PC-3 (cell line): ENCODE data around the gene RELA. TPM values are rescaled to one million over a fixed set of nuclear protein-coding genes. Genes with fewer than 3 reads are reported as not detected.

Experiments used
- ATAC-seq: fragments of 200-7000 bp; cut with Tn5 transposase; 2 replicates; pipeline ENCODE4 v1.9.1; 2020; ENCODE audit warnings: mild to moderate bottlenecking, moderate library complexity
- BruUV-seq: library from RNA; stranded (reverse); fragments of 400-500 nt; replicated peaks from 2 replicates; lab custom pipeline; 2021; lab: Mats Ljungman, UMichigan
- CTCF ChIA-PET: fragments of 300-600 bp; sonication (Branson Sonifier 250); formaldehyde crosslinking; loops from one replicate; lab custom pipeline; 2022; ENCODE audit warnings: antibody characterized with exemption; lab: Charles Lee
- POLR2A ChIA-PET: fragments of 300-600 bp; sonication (Branson Sonifier 250); formaldehyde crosslinking; loops from one replicate; lab custom pipeline; 2022; ENCODE audit warnings: antibody characterized with exemption; ENCODE audit not compliant: unreplicated experiment; lab: Charles Lee
- DNase-seq: peaks from one replicate; pipeline ENCODE4 v3.0.0-alpha.2; 2015
- H2AFZ ChIP-seq: fragments of 300-600 bp; sonication (generic); 2 replicates; pipeline ENCODE4 v1.6.0; 2016; ENCODE audit warnings: antibody characterized with exemption, low read length
- H3F3A ChIP-seq: fragments of 300-600 bp; sonication (generic); one replicate; pipeline ENCODE4 v1.6.0; 2017; ENCODE audit warnings: antibody characterized with exemption, low read length, control low read depth, mild to moderate bottlenecking; ENCODE audit not compliant: unreplicated experiment
- H3K27ac ChIP-seq: fragments of 300-600 bp; sonication (generic); 2 replicates; pipeline ENCODE4 v1.5.1; 2016; ENCODE audit warnings: mild to moderate bottlenecking, low read length
- H3K27me3 ChIP-seq: fragments of 300-600 bp; sonication (generic); 2 replicates; pipeline ENCODE4 v1.6.1; 2016; ENCODE audit warnings: low read length, mixed read lengths
- H3K36me3 ChIP-seq: fragments of 300-600 bp; sonication (generic); 2 replicates; pipeline ENCODE4 v1.6.1; 2016; ENCODE audit warnings: low read depth, mixed run types, low read length, mixed read lengths
- H3K4me1 ChIP-seq: fragments of 300-600 bp; sonication (generic); 2 replicates; pipeline ENCODE4 v1.5.1; 2016; ENCODE audit warnings: low read length; ENCODE audit not compliant: insufficient read depth
- H3K4me2 ChIP-seq: fragments of 300-600 bp; sonication (generic); 2 replicates; pipeline ENCODE4 v1.6.0; 2016; ENCODE audit warnings: low read length
- H3K4me3 ChIP-seq: fragments of 300-600 bp; sonication (generic); 2 replicates; pipeline ENCODE4 v1.5.1; 2016; ENCODE audit warnings: mild to moderate bottlenecking, low read length, mixed read lengths
- H3K79me2 ChIP-seq: fragments of 300-600 bp; sonication (generic); 2 replicates; pipeline ENCODE4 v1.6.1; 2017; ENCODE audit warnings: low read length, mixed read lengths
- H3K9ac ChIP-seq: fragments of 300-600 bp; sonication (generic); 2 replicates; pipeline ENCODE4 v1.6.0; 2016; ENCODE audit warnings: mild to moderate bottlenecking, low read length
- H3K9me2 ChIP-seq: fragments of 300-600 bp; sonication (generic); replicated peaks from 2 replicates; pipeline ENCODE4 v1.6.1; 2016; ENCODE audit warnings: mixed run types, low read length, mixed read lengths
- H3K9me3 ChIP-seq: fragments of 300-600 bp; sonication (generic); 2 replicates; pipeline ENCODE4 v1.6.1; 2016; ENCODE audit warnings: low read length, mixed read lengths
- H4K20me1 ChIP-seq: fragments of 300-600 bp; sonication (generic); 2 replicates; pipeline ENCODE4 v1.6.1; 2016; ENCODE audit warnings: low read length, mixed read lengths
- CTCF ChIP-seq: fragments of 300-600 bp; sonication (generic); conservative IDR thresholded peaks from 2 replicates; pipeline ENCODE4 v1.5.1; 2017; ENCODE audit warnings: antibody characterized with exemption, low read depth, mild to moderate bottlenecking, low read length
- EZH2 ChIP-seq: fragments of 300-600 bp; sonication (generic); IDR thresholded peaks from one replicate; pipeline ENCODE4 v1.6.1; 2017; ENCODE audit warnings: antibody characterized with exemption, mild to moderate bottlenecking, low read length; ENCODE audit not compliant: unreplicated experiment
- EZH2phosphoT487 ChIP-seq: fragments of 300-600 bp; sonication (generic); IDR thresholded peaks from 2 replicates; pipeline ENCODE4 v1.6.1; 2018; ENCODE audit warnings: mild to moderate bottlenecking, antibody characterized with exemption, low read length, borderline replicate concordance
- intact Hi-C: fragments of 100-400 bp; cut with micrococcal nuclease; formaldehyde crosslinking; loops from 2 replicates; pipeline ENCODE4 v1.9.0; 2023
- total RNA-seq: library from RNA; depleted of rRNA; stranded (reverse); fragments of >200 nt; gene quantifications from 2 replicates; pipeline ENCODE4 v1.2.3, GENCODE V29; 2014

RELA gene
- total RNA-seq, 1 experiment from 2014 or later: 84.2 TPM

- POLR2A ChIA-PET: no interaction called here
- Histone ChIP-seq H3K36me3 (peaks cover 33% of the 10 kb centered on the region), H4K20me1 (no peaks in the 10 kb centered on the region), H3K9ac (no peak overlapping the region), H3K9me2 (no peaks in the 10 kb centered on the region), H3K27ac (no peak overlapping the region), H3K4me3 (no peak overlapping the region), H3K4me1 (peaks cover 7% of the 10 kb centered on the region), H3K79me2 (no peaks in the 10 kb centered on the region), H2AFZ (no peak overlapping the region), H3F3A (peaks cover 7% of the 10 kb centered on the region), H3K9me3 (no peaks in the 10 kb centered on the region), H3K27me3 (no peaks in the 10 kb centered on the region), H3K4me2 (no peak overlapping the region)
- intact Hi-C loops: no loop called here
- BruUV-seq: TSS peak; percentile 4
- ATAC-seq: no peak
- DNase-seq: no peak
- CTCF ChIA-PET: no interaction called here
- TF ChIP-seq EZH2 (no peak), CTCF (no peak), EZH2phosphoT487 (no peak)
These were observed 26.3 kb downstream of the RELA start for GRCh38 chr11:65636108-65637031.

GRCh38 chr11:65634905-65635731 lies 27.6 kb downstream of the RELA start:
- H3K4me2 ChIP-seq: no peak overlapping the region
- H3K27me3 ChIP-seq: no peaks in the 10 kb centered on the region
- no peaks in the 10 kb centered on the region for H4K20me1 ChIP-seq
- no TSS peak for BruUV-seq
- H3K9ac ChIP-seq: no peak overlapping the region
- no peak overlapping the region for H3K4me3 ChIP-seq
- no peak for ATAC-seq
- peaks cover 44% of the 10 kb centered on the region for H3K36me3 ChIP-seq
- no peak overlapping the region for H2AFZ ChIP-seq
- POLR2A ChIA-PET: no interaction called here
- no peaks in the 10 kb centered on the region for H3K79me2 ChIP-seq
- TF ChIP-seq EZH2phosphoT487 (no peak), EZH2 (no peak)
- no peaks in the 10 kb centered on the region for H3K9me2 ChIP-seq
- H3F3A ChIP-seq: peaks cover 7% of the 10 kb centered on the region
- CTCF ChIA-PET: no interaction called here
- no peak for DNase-seq
- no peak overlapping the region for H3K27ac ChIP-seq
- intact Hi-C loops: no loop called here
- peaks cover 7% of the 10 kb centered on the region for H3K4me1 ChIP-seq
- no peaks in the 10 kb centered on the region for H3K9me3 ChIP-seq

GRCh38 chr11:65634440-65634839 lies 28.3 kb downstream of the RELA start:
- intact Hi-C loops: no loop called here
- no peak overlapping the region for H3K4me2 ChIP-seq
- POLR2A ChIA-PET: no interaction called here

More at GRCh38 chr11:65634440-65634839, 28.3 kb downstream of the RELA start:
- H3K9ac ChIP-seq: no peak overlapping the region
- no peak for DNase-seq
- H3K9me2 ChIP-seq: no peaks in the 10 kb centered on the region
- peaks cover 7% of the 10 kb centered on the region for H3F3A ChIP-seq
- H2AFZ ChIP-seq: no peak overlapping the region
- no peaks in the 10 kb centered on the region for H3K79me2 ChIP-seq
- no peak overlapping the region for H3K4me3 ChIP-seq
- TF ChIP-seq CTCF: no peak
- TF ChIP-seq EZH2: no peak
- no peak for TF ChIP-seq EZH2phosphoT487
- BruUV-seq: no TSS peak
- CTCF ChIA-PET: no interaction called here
- H4K20me1 ChIP-seq: no peaks in the 10 kb centered on the region
- no peaks in the 10 kb centered on the region for H3K9me3 ChIP-seq
- H3K36me3 ChIP-seq: peaks cover 51% of the 10 kb centered on the region
- H3K27me3 ChIP-seq: no peaks in the 10 kb centered on the region
- H3K27ac ChIP-seq: no peak overlapping the region
- peaks cover 7% of the 10 kb centered on the region for H3K4me1 ChIP-seq
- ATAC-seq: no peak
